Adipocyte (in vitro differentiated cells): Measurements from ENCODE around the gene ANKRD23.
"Not testable (repeated sequence)": the region's sequence is repeated elsewhere in the genome, so short reads cannot be mapped to it uniquely, and the experiment has no call there.

Experiments
- DNase-seq: peaks from one replicate; pipeline ENCODE4 v3.0.0-alpha.2; 2015; ENCODE audit warnings: low read depth
- H3K27me3 ChIP-seq: replicated peaks from 2 replicates; pipeline ENCODE4 v1.7.0; 2013; ENCODE audit warnings: mild to moderate bottlenecking, low read length, moderate library complexity; ENCODE audit not compliant: control insufficient read depth, insufficient read depth
- H3K36me3 ChIP-seq: 2 replicates; pipeline ENCODE4 v1.7.0; 2013; ENCODE audit warnings: low read length, mild to moderate bottlenecking, moderate library complexity; ENCODE audit not compliant: control insufficient read depth, insufficient read depth, severe bottlenecking
- H3K4me1 ChIP-seq: 2 replicates; pipeline ENCODE4 v1.7.0; 2013; ENCODE audit warnings: mild to moderate bottlenecking, low read length, moderate library complexity; ENCODE audit not compliant: control insufficient read depth, insufficient read depth
- H3K4me3 ChIP-seq: 2 replicates; pipeline ENCODE4 v1.7.0; 2013; ENCODE audit warnings: mild to moderate bottlenecking, low read length, moderate library complexity
- H3K9ac ChIP-seq: 2 replicates; pipeline ENCODE4 v1.7.0; 2013; ENCODE audit warnings: mild to moderate bottlenecking, low read length, moderate library complexity
- H3K9me3 ChIP-seq: 2 replicates; pipeline ENCODE4 v1.7.0; 2013; ENCODE audit warnings: mild to moderate bottlenecking, low read length, moderate library complexity; ENCODE audit not compliant: control insufficient read depth

Gene ANKRD23

DNA sequence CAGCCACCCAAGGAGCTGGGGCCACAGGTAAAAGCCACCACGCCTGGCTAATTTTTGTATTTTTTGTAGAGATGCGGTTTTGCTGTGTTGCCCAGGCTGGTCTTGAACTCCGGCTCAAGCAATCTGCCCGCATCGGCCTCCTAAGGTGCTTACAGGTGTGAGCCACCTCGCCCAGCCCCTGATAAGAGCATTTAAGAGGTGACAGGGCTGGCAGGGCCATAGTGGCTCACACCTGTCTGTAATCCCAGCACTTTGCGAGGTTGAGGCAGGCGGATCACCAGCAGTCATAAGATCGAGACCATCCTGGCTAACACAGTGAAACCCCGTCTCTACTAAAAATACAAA lies 36.7 kb downstream of the ANKRD23 start:
- H3K4me1 ChIP-seq, result peaks cover 5% of the 10 kb centered on the region
- no peaks in the 10 kb centered on the region for H3K27me3 ChIP-seq
- H3K36me3 ChIP-seq, result no peaks in the 10 kb centered on the region
- no peak overlapping the region for H3K9ac ChIP-seq
- DNase-seq, result no peak
- H3K4me3 ChIP-seq, result no peak overlapping the region
- no peaks in the 10 kb centered on the region for H3K9me3 ChIP-seq

DNA sequence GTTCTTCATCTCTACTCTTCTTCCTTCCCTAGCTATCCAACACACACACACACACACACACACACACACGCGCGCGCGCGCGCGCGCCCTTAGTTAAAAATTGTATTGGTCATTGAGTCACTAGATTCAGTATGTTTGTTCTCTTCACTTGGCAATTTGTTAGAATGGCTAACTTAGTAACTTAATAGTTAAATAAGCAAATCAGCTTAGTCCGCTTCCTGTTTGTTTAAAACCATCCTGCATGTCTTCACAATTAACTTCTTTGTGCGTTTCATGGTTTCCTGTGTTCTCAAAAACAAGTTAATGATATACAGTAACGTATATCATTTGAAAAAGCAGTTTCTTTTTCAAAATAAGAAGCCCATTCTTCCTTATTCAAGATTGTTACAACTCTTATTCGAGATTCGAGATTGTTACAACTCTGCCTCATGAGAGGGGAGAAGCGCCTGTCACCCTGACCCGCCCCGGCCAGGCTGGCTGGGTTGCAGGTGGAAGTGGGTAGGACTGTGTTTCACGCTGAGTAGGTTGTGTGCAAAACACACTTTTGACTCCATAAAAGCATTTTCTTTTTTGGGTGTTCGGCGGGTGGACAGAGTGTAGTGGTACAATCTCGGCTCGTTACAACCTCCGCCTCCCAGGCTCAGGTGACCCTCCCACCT lies 37.2 kb downstream of the ANKRD23 start:
- Histone ChIP-seq H3K4me1 (peaks cover under 1% of the 10 kb centered on the region), H3K27me3 (no peaks in the 10 kb centered on the region), H3K4me3 (no peak overlapping the region), H3K9ac (no peak overlapping the region), H3K9me3 (no peaks in the 10 kb centered on the region), H3K36me3 (no peaks in the 10 kb centered on the region)
- no peak for DNase-seq

DNA sequence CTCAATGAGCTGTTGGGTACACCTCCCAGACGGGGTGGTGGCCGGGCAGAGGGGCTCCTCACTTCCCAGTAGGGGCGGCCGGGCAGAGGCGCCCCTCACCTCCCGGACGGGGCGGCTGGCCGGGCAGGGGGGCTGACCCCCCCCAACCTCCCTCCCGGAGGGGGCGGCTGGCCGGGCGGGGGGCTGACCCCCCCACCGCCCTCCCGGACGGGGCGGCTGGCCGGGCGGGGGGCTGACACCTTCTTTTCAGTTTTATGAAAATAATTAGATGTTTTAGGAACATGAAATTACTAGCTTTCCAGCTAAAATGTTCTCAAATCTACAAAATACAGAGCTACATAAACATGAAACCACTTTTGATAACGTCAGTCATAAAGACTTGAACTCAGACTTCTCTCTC lies 37.9 kb downstream of the ANKRD23 start:
- H3K27me3 ChIP-seq, DNase-seq, H3K4me1 ChIP-seq, H3K9ac ChIP-seq, H3K9me3 ChIP-seq, H3K4me3 ChIP-seq, H3K36me3 ChIP-seq: not testable (repeated sequence)

DNA sequence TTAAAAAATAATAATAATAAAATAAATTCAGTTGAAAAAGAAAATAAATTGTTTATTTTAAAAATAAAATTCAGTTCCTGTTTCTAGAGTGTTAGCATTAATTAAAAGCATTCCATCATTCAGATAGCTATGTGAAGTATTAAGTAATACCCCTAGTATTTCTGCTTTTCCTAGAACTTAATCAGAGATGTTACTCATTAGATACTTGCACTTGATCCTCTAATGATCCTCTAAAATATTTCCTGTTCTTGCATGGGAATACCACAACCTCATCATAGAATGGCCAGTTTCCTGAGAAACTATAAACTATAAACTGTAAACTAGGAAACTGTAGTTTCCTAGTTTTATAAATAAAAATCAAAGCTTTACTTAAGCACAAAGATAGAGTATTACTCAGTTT lies 38.8 kb downstream of the ANKRD23 start:
- H3K9ac ChIP-seq, result no peak overlapping the region
- no peaks in the 10 kb centered on the region for H3K36me3 ChIP-seq
- H3K4me3 ChIP-seq, result no peak overlapping the region
- no peaks in the 10 kb centered on the region for H3K9me3 ChIP-seq
- no peak for DNase-seq
- H3K4me1 ChIP-seq, result no peaks in the 10 kb centered on the region
- no peaks in the 10 kb centered on the region for H3K27me3 ChIP-seq

DNA sequence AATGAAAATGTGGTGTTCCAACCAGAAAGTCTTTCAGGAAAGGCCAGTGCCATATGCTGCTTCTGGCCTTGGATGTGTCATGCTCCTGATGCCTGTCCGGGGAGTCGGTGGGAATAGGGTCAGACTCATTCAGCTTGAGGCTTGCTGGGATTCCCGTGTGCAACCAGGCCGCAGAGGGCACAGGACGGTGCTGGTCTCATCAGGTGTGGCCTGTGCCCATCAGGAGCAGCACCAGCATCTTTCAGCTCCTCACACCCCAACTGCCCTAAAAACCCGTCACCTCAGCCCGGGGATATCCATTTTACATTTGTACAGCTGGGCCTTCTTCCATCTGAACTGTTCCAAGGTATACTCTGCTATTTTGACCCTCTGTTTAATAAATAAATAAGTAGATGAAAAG lies 41.1 kb downstream of the ANKRD23 start:
- no peaks in the 10 kb centered on the region for H3K36me3 ChIP-seq
- no peaks in the 10 kb centered on the region for H3K4me1 ChIP-seq
- no peaks in the 10 kb centered on the region for H3K27me3 ChIP-seq
- no peak overlapping the region for H3K4me3 ChIP-seq
- DNase-seq, result no peak
- no peaks in the 10 kb centered on the region for H3K9me3 ChIP-seq
- H3K9ac ChIP-seq, result no peak overlapping the region

DNA sequence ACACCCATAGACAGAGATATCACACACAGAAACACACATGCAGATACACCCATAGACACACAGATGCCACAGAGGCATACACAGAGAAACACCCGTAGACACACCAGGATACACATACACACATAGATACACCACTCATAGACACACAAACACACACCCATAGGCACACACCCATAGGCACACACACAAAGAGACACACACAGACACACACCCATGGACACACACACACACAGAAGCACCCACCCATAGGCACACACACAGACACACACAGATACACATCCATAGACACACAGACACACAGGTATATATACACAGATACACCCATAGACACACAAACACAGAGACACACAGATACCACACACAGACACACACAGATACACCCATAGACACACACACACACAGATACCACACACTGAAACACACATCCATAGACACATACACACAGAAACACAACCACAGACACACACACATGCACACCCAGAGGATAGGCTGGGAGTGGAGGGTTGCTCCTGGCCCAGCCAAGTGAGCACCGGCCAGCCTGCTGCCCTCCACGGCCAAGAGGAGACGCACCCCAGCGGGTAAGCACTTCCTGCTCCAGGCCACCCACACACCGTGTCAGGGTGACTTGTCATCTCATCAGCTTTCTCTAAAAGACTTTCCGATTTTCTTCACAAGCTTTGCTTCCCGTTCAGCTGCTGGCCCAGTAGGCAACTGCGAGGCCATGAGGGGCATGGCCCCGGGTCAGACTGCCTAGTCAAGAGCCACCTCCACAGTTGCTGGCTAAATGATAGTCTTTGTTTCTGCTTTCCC lies 41.8 kb downstream of the ANKRD23 start:
- no peak overlapping the region for H3K4me3 ChIP-seq
- H3K9me3 ChIP-seq, result no peaks in the 10 kb centered on the region
- no peaks in the 10 kb centered on the region for H3K27me3 ChIP-seq
- H3K4me1 ChIP-seq, result no peaks in the 10 kb centered on the region
- H3K9ac ChIP-seq, result no peak overlapping the region
- DNase-seq, result no peak
- no peaks in the 10 kb centered on the region for H3K36me3 ChIP-seq

DNA sequence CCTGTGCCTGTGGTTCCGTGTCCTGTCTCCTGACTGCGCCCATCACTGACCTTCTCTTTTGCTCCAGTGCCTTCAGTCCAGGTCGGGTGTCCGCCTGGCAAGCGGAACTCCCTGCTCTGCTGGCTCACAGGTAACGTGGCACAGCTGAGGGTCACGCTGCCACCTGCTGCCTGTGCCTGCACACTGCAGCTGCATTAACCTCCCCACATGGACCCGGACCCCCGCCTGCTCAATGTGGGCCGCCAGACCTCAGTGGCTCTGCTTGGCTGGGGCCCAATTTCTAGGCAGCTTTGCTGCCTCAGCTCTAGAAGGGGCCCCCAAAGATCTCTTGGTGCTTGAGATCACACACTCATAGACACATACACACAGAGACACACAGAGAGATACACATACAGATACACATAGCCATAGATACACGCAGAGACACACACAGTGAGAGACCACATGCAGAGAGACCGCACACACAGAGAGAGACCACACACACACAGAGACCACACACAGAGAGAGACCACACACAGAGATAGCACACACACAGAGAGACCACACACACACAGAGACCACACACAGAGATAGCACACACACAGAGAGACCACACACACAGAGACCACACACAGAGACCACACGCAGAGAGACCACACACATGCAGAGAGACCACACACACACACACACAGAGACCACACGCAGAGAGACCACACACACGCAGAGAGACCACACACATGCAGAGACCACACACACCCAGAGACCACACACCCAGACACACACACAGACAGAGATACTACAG lies 42.6 kb downstream of the ANKRD23 start:
- H3K36me3 ChIP-seq, result no peaks in the 10 kb centered on the region
- peak; percentile 66 for DNase-seq
- H3K9ac ChIP-seq, result no peak overlapping the region
- no peaks in the 10 kb centered on the region for H3K9me3 ChIP-seq
- no peaks in the 10 kb centered on the region for H3K27me3 ChIP-seq
- no peak overlapping the region for H3K4me3 ChIP-seq
- no peaks in the 10 kb centered on the region for H3K4me1 ChIP-seq

DNA sequence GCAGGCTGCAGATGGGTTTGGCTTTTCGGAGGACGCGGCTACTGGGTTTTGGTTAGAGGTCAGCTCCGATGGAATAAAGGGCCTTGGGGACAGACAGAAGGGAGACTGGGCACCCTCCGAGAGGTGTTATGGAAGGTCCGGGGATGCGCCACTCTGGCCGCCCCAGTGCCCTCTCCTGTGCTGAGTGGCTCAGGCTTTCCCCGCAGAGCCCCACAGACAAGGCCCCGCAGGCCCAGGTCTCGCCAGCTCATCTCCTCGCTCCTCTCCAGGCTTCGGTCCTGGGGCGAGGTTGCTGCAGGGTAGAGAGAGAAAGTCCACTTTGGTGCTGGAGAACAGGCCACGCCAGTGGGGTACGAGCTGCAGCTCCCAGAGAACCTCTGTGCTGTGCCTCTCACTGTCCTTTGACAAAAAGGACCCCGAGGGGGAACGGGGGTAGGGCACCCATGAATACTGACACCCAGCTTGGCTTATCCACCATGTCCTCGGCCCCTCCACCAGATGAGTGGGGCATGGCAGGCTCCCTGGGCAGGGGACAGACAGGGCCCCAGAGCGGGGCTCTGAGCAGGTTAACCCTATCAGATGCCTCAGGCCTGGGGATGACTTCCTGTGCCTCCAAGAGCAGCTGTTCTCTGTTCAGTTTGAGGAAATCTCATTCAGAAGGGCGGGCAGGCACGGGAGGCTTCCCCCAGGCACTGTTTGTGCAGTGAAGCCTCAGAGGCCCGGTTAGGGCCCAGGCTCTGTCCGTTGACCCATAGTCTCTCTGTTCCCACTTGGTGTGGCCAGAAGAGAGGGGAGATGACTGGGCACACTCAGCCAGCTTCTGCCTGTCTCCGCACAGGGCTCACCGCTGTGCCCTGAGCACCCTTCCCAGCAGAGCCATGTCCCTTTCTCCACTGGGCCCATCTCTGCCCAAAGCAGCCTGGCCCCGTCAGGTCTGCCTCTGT lies 43.5 kb downstream of the ANKRD23 start:
- DNase-seq, result no peak
- Histone ChIP-seq H3K9ac (no peak overlapping the region), H3K9me3 (no peaks in the 10 kb centered on the region), H3K36me3 (no peaks in the 10 kb centered on the region), H3K4me3 (no peak overlapping the region), H3K4me1 (no peaks in the 10 kb centered on the region), H3K27me3 (no peaks in the 10 kb centered on the region)

DNA sequence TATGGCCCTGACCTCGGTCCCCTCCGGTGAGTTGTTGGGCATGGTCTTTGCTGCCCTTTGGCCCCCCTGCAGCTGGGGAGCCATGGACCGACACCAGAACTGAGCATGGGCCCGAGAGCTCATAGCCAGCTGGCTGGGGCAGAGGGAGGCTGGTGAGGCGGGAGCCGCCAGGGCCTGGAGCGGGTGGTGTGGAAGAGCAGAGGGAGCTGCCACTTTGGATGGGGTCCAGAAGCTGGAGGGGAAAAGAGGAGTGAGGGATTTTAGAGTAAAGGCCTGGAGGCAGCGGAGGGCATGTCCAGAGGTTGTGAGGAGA lies 44.2 kb downstream of the ANKRD23 start:
- H3K9ac ChIP-seq, result no peak overlapping the region

DNA sequence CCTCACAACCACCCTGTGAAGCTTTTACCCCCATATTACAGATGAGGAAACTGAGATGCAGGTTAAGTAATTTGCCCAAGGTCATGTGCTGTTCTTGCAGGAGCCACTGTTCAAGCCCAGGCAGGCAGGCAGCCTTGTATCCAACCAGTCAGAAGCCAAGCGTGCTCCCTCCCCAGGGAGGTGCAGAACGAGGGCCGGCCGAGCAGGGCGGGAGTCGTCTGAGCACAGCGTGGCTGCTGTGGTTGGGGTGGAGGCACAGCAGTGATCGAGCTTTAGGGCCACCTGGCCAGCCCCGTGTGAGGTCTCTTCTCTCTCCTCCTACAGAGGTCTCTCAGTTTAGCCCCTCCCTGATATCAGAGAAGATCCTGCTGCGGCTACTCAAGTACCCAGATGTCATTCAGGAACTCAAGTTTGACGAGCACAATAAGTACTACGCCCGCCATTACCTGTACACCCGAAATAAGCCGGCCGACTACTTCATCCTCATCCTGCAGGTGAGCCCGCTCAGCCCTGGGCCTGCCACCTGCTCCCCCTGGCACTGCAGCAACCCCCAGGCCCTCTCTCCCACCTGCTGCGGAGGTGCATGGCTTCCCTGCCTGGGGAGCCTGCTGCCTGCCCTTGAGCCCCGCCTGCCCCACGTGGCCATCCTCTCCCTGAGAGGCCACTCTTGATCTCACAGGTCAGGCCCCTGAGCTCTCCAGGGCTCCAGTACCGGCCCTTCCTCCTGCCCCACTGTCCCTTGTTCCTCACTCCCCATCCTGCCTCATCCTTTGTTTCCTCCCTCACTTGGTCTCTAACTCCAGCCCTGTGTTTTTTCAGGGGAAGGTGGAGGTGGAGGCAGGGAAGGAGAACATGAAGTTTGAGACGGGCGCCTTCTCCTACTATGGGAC lies 44.8 kb downstream of the ANKRD23 start:
- H3K27me3 ChIP-seq, result no peaks in the 10 kb centered on the region
- no peak overlapping the region for H3K4me3 ChIP-seq
- no peaks in the 10 kb centered on the region for H3K9me3 ChIP-seq
- H3K4me1 ChIP-seq, result no peaks in the 10 kb centered on the region
- H3K9ac ChIP-seq, result no peak overlapping the region
- DNase-seq, result no peak
- H3K36me3 ChIP-seq, result no peaks in the 10 kb centered on the region

More for the DNA sequence above, 44.2 kb downstream of the ANKRD23 start:
- Histone ChIP-seq H3K4me3 (no peak overlapping the region), H3K27me3 (no peaks in the 10 kb centered on the region), H3K36me3 (no peaks in the 10 kb centered on the region), H3K9me3 (no peaks in the 10 kb centered on the region), H3K4me1 (no peaks in the 10 kb centered on the region)
- DNase-seq, result no peak
